Stimulated activated CD4-positive, alpha-beta T cell treated with anti-CD3 and anti-CD28 coated beads, Interleukin-2, amount 100 ng/mL, for 48 hours (primary cell): ENCODE results near the gene PRPF40A.

ENCODE experiments used
- DNase-seq, 2 donors: peaks; one replicate each; pipeline ENCODE4 v3.0.0-alpha.2; 2020

Gene PRPF40A

GRCh38 chr2:152613235-152613634 lies 104.0 kb downstream of the PRPF40A start:
- no peak for DNase-seq

- DNase-seq: no peak
Measured at GRCh38 chr2:152611458-152612231, 105.6 kb downstream of the PRPF40A start.

- DNase-seq: no peak
Measured at GRCh38 chr2:152609699-152610098, 107.6 kb downstream of the PRPF40A start.

- DNase-seq: no peak
Measured at GRCh38 chr2:152609154-152609553, 108.1 kb downstream of the PRPF40A start.

GRCh38 chr2:152607793-152608300 lies 109.4 kb downstream of the PRPF40A start:
- no peak for DNase-seq

- no peak for DNase-seq
Measured at GRCh38 chr2:152606941-152607340, 110.3 kb downstream of the PRPF40A start.

- no peak for DNase-seq
Measured at GRCh38 chr2:152606081-152606480, 111.2 kb downstream of the PRPF40A start.

GRCh38 chr2:152603166-152603565 lies 114.1 kb downstream of the PRPF40A start:
- no peak for DNase-seq

GRCh38 chr2:152602750-152603149 lies 114.5 kb downstream of the PRPF40A start:
- no peak for DNase-seq
